RWPE1 (cell line): ENCODE results near the gene PPP4R4.

Source experiments
- CTCF ChIA-PET: fragments of 350-600 bp; sonication (Branson Sonifier 250); formaldehyde crosslinking; extraction: SDS; loops from one replicate; lab custom pipeline; 2021; lab: Yijun Ruan, JAX
- POLR2A ChIA-PET: fragments of 400-600 bp; formaldehyde crosslinking; extraction: SDS; loops from one replicate; lab custom pipeline; 2020; ENCODE audit warnings: antibody characterized with exemption; ENCODE audit not compliant: low non-redundant PET; lab: Yijun Ruan, JAX
- DNase-seq: peaks from one replicate; pipeline ENCODE4 v3.0.0; 2012; ENCODE audit warnings: low spot score
- H3K27ac ChIP-seq: fragments of 450-650 bp; 2 replicates; pipeline ENCODE4 v1.5.1; 2017
- CTCF ChIP-seq: fragments of 450-650 bp; conservative IDR thresholded peaks from 2 replicates; pipeline ENCODE4 v1.5.1; 2017; ENCODE audit warnings: low read depth, mild to moderate bottlenecking

Gene PPP4R4

DNA sequence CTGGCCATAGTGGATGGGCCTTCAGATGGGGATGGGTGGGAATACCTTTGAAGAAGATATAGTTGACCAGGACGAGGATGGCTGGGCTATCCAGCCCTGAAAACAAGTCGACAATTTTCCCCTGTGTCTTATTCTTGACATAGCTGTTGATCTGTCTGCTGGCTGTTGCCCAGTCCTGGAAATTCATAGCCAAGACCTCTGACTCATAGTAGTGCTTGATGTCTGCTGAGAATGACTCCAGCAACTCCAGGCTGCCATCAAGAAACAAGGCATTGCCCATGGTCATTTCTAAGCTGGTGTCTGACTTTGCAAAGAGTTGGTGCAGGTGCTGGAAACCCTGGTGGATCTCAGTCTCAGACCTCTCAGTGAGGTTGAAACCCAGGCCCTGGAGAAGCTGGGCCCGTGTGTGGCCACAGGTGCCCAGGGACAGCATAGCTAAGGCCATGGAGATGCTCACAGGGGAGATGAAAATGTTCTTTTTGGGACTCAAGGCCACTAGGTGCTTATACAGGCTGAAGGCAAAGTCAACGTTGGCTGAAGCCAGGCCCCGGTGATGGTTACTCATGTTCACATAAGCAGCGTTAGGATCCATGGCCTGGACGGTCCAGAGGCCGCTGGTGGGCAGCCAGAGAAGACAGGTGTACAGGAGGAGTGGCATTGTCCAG, 140.0 kb downstream of the PPP4R4 start:
- CTCF ChIA-PET: no interaction called here
- peak overlapping the region; percentile 80 for H3K27ac ChIP-seq
- TF ChIP-seq CTCF: no peak
- POLR2A ChIA-PET: no interaction called here
- no peak for DNase-seq

DNA sequence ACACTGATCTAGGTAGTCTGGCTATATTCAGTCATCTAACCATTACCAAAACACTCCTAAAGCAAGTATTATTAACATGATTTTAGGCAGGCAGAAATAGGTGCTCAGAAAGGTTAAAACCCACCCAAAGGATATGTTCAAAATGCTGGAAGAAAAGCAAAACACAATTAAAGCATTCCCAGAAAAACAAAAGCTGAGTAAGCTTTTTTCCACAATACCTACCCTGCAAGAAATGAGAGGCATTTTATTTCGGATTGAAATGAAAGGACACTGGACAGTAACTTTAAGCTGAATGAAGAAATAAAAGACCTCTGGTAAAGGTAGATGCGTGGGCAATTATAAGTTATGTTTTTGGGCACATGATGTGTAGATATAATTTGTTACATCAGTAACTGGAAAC, 140.8 kb downstream of the PPP4R4 start:
- TF ChIP-seq CTCF: no peak
- CTCF ChIA-PET: no interaction called here
- POLR2A ChIA-PET: no interaction called here

GRCh38 chr14:94316692-94317091, 142.6 kb downstream of the PPP4R4 start:
- DNase-seq: no peak
- ChIA-PET POLR2A (no interaction called here), CTCF (no interaction called here)
- TF ChIP-seq CTCF: no peak
- no peak overlapping the region for H3K27ac ChIP-seq

More for the DNA sequence above, 140.8 kb downstream of the PPP4R4 start:
- no peak for DNase-seq
- no peak overlapping the region for H3K27ac ChIP-seq

DNA sequence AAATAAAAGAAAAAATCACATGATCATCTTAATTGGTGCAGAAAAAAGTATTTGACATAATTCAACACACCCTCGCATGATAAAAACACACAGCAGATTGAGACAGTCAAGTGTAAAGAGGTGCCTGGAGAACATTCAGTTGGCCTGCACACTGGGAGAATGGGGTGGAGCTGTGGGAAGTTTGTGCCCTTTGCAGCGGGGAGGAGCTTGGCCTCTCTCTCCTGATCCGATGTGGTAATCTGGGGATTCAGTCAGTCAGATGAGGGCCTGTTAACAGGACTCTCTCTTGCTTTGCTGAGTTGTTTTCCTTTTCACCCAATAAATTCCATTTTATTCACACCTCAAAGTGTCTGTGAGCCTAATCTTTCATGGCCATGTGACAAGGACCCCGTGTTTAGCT, 143.1 kb downstream of the PPP4R4 start:
- no peak overlapping the region for H3K27ac ChIP-seq
- no peak for DNase-seq
- TF ChIP-seq CTCF: no peak
- ChIA-PET CTCF (no interaction called here), POLR2A (no interaction called here)

DNA sequence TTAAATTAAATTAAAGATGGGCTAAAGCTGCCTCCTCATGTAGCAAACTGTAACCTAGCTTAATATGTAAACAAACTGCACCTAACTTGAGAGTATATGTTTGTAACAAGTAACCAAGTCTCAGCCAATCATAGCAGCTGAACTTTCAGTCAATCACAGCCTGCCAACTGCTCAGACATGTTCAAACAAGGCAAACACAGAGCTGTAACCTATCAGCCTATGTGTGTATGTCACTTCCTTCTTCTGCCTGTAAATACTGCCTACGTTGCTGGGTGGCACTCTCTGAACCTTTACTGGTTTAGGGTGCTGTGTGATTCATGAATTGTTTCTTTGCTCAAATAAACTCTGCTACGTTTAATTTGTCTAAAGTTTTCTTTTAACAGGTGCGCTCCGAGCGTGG, 146.1 kb downstream of the PPP4R4 start:
- peak; percentile 63 for DNase-seq
- H3K27ac ChIP-seq: peak overlapping the region; percentile 56
- CTCF ChIA-PET: interaction anchor here (0.6 kb wide), 1 partner anchor 369 kb away, joined by 5 read pairs; no protein-coding TSS in a partner anchor
- POLR2A ChIA-PET: no interaction called here
- no peak for TF ChIP-seq CTCF

DNA sequence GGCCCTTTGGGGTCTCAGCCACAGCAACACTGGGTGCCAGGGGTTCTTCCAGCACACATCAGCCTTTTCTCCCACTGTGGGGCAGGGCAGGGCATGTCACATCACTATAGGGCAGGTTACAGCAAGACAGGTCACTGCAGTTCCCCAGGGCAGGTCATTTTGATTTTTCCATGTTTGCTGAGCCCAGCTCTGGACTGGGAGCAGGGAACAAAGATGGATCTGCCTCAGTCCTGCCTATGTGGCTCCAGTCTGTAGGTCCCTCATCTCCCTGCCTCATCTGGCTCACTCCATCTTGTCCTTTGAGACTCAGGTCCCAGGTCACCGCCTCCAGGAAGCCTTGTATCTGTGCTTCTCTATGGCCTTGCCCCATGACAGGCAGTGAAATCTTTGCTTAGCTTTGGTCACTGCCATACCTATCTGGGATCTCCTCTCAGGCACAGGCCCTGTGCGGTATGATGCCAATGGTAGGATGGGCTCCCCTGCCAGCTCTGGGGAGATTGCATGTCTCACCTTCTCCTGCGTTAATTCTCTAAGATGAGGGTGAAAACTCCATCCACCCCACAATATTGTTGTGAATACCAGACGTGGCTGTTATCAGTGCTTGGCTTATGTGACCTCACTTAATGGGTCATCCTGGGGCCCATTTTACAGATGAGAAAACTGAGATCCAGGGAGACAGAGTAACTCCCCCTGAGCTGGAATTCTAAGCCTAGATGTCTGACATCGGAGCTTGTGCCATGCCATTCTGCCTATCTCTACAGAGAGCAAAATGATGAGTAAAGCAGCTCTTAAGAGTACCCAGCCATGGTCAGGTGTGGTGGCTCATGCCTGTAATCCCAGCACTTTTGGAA, 147.5 kb downstream of the PPP4R4 start:
- ChIA-PET POLR2A (no interaction called here), CTCF (interaction anchor here (0.5 kb wide), 1 partner anchor 228 kb away, joined by 3 read pairs; no protein-coding TSS in a partner anchor)
- peak overlapping the region; percentile 56 for H3K27ac ChIP-seq
- no peak for TF ChIP-seq CTCF
- no peak for DNase-seq
